ENCODE data around the gene SYCP2.

The SYCP2 gene

GRCh38 chr20:59940129-59940955 is 6.9 kb upstream of the SYCP2 start, which contains the start of the genes FAM217B and PPP1R3D:
Gene FAM217B (plus strand): TSS chr20:59940389. CDS start chr20:59943944, 3,555 bp downstream.
Gene PPP1R3D (minus strand): TSS chr20:59940305. CDS start chr20:59939931, 374 bp downstream.
- DNase-seq: peak; percentile 83

GRCh38 chr20:59939879-59940128 is 6.4 kb upstream of the SYCP2 start:
- DNase-seq: no peak

GRCh38 chr20:59939052-59939878 is 5.8 kb upstream of the SYCP2 start:
- no peak for DNase-seq

- no peak for DNase-seq
These were observed 5.2 kb upstream of the SYCP2 start for GRCh38 chr20:59938696-59939051.

- DNase-seq: no peak
These were observed 4.8 kb upstream of the SYCP2 start for GRCh38 chr20:59938221-59938620.

- DNase-seq: no peak
These were observed 3.7 kb upstream of the SYCP2 start for GRCh38 chr20:59937150-59937549.

- no peak for DNase-seq
These were observed 3.0 kb upstream of the SYCP2 start for GRCh38 chr20:59936409-59936808.

GRCh38 chr20:59935457-59936185 is 2.2 kb upstream of the SYCP2 start:
- DNase-seq: no peak

- DNase-seq: peak; percentile 73
These were observed 580 bp upstream of the SYCP2 start for GRCh38 chr20:59933849-59934585.

- no peak for DNase-seq
These were observed 681 bp downstream of the SYCP2 start for GRCh38 chr20:59932616-59933295.

- no peak for DNase-seq
These were observed 1.7 kb downstream of the SYCP2 start for GRCh38 chr20:59931511-59932312.

- no peak for DNase-seq
These were observed 7.5 kb downstream of the SYCP2 start for GRCh38 chr20:59925899-59926298.

- no peak for DNase-seq
These were observed 8.1 kb downstream of the SYCP2 start for GRCh38 chr20:59925359-59925758.

GRCh38 chr20:59923514-59923913 is 9.9 kb downstream of the SYCP2 start:
- no peak for DNase-seq

GRCh38 chr20:59920944-59921343 is 12.5 kb downstream of the SYCP2 start:
- DNase-seq: no peak

GRCh38 chr20:59912609-59913008 is 20.8 kb downstream of the SYCP2 start:
- DNase-seq: no peak

- no peak for DNase-seq
These were observed 22.4 kb downstream of the SYCP2 start for GRCh38 chr20:59911041-59911440.

- DNase-seq: no peak
These were observed 24.6 kb downstream of the SYCP2 start for GRCh38 chr20:59908855-59909254.

GRCh38 chr20:59903621-59904020 is 29.8 kb downstream of the SYCP2 start:
- DNase-seq: no peak

GRCh38 chr20:59902470-59902869 is 31.0 kb downstream of the SYCP2 start:
- DNase-seq: no peak

- no peak for DNase-seq
These were observed 37.5 kb downstream of the SYCP2 start for GRCh38 chr20:59895908-59896307.

All from stimulated activated naive CD4-positive, alpha-beta T cell treated with Interleukin-2 at 50 U/mL for 16 hours (primary cell).